Liver (tissue), 9 donors: Measurements from ENCODE around the gene TFDP1. TPM values are rescaled to one million over a fixed set of nuclear protein-coding genes. Genes with fewer than 3 reads are reported as not detected.

ENCODE experiments used
- DNase-seq: peaks from one replicate; pipeline ENCODE4 v3.0.0-alpha.2; 2017; ENCODE audit warnings: low spot score
- H3K27ac ChIP-seq, 2 donors: one replicate each; pipeline ENCODE4 v1.7.0; 2013; ENCODE audit warnings: inconsistent platforms in 2 of 2, low read length in 2 of 2, control low read depth in 1 of 2, low read depth in 1 of 2, mild to moderate bottlenecking in 1 of 2
- H3K27me3 ChIP-seq, 4 donors: one replicate each; pipeline versions ENCODE4 v1.6.1 to v1.7.0; 2013; ENCODE audit warnings: low read length in 3 of 4, inconsistent platforms in 1 of 4, mild to moderate bottlenecking in 1 of 4, moderate library complexity in 1 of 4; ENCODE audit not compliant: control insufficient read depth in 4 of 4, insufficient read depth in 4 of 4
- H3K36me3 ChIP-seq, 4 donors: one replicate each; pipeline versions ENCODE4 v1.6.1 to v1.7.0; 2013; ENCODE audit warnings: low read length in 3 of 4, mild to moderate bottlenecking in 3 of 4, low read depth in 1 of 4, moderate library complexity in 1 of 4; ENCODE audit not compliant: control insufficient read depth in 4 of 4, insufficient read depth in 3 of 4
- H3K4me1 ChIP-seq, 4 donors: one replicate each; pipeline versions ENCODE4 v1.6.1 to v1.7.0; 2013; ENCODE audit warnings: low read length in 3 of 4, mild to moderate bottlenecking in 3 of 4, moderate library complexity in 1 of 4; ENCODE audit not compliant: control insufficient read depth in 4 of 4, insufficient read depth in 4 of 4
- H3K4me3 ChIP-seq, 3 donors: one replicate each; pipeline versions ENCODE4 v1.6.1 to v1.7.0; 2013; ENCODE audit warnings: low read length in 3 of 3, control low read depth in 1 of 3, low read depth in 1 of 3, mild to moderate bottlenecking in 1 of 3
- H3K9ac ChIP-seq, 2 donors: one replicate each; pipeline ENCODE4 v1.7.0; 2013; ENCODE audit warnings: low read length in 2 of 2, mild to moderate bottlenecking in 2 of 2, moderate library complexity in 2 of 2, control low read depth in 1 of 2, low read depth in 1 of 2
- H3K9me3 ChIP-seq, 4 donors: one replicate each; pipeline versions ENCODE4 v1.6.1 to v1.7.0; 2013; ENCODE audit warnings: low read length in 3 of 4; ENCODE audit not compliant: control insufficient read depth in 4 of 4
- EGR1 ChIP-seq, 2 donors: IDR thresholded peaks; 2 replicates each; pipeline ENCODE4 v1.6.1; 2016 to 2018; ENCODE audit warnings: antibody characterized with exemption in 2 of 2, low read depth in 2 of 2
- FOXA1 ChIP-seq: IDR thresholded peaks from 2 replicates; pipeline ENCODE4 v1.6.1; 2016; ENCODE audit warnings: antibody characterized with exemption
- FOXA2 ChIP-seq: IDR thresholded peaks from 2 replicates; pipeline ENCODE4 v1.6.1; 2016; ENCODE audit warnings: antibody characterized with exemption
- GABPA ChIP-seq, 2 donors: IDR thresholded peaks in 1 of 2; conservative IDR thresholded peaks in 1 of 2; 2 replicates each; pipeline ENCODE4 v1.6.1; 2016; ENCODE audit warnings: antibody characterized with exemption in 2 of 2, mild to moderate bottlenecking in 1 of 2, moderate library complexity in 1 of 2
- HNF4A ChIP-seq, 2 donors: conservative IDR thresholded peaks; 2 replicates each; pipeline ENCODE4 v1.6.1; 2016; ENCODE audit warnings: antibody characterized with exemption in 2 of 2, mild to moderate bottlenecking in 2 of 2
- HNF4G ChIP-seq: IDR thresholded peaks from 2 replicates; pipeline ENCODE4 v1.6.1; 2016; ENCODE audit warnings: antibody characterized with exemption
- JUND ChIP-seq, 2 donors: IDR thresholded peaks; 2 replicates each; pipeline ENCODE4 v1.6.1; 2016; ENCODE audit warnings: antibody characterized with exemption in 2 of 2
- NR2F2 ChIP-seq: IDR thresholded peaks from 2 replicates; pipeline ENCODE4 v1.6.1; 2016; ENCODE audit warnings: antibody characterized with exemption
- RAD21 ChIP-seq, 2 donors: IDR thresholded peaks; 2 replicates each; pipeline ENCODE4 v1.6.1; 2016; ENCODE audit warnings: antibody characterized with exemption in 2 of 2, mild to moderate bottlenecking in 2 of 2
- RXRA ChIP-seq, 2 donors: IDR thresholded peaks; 2 replicates each; pipeline ENCODE4 v1.6.1; 2017 to 2018; ENCODE audit warnings: antibody characterized with exemption in 2 of 2, mild to moderate bottlenecking in 1 of 2
- SP1 ChIP-seq: IDR thresholded peaks from 2 replicates; pipeline ENCODE4 v1.6.1; 2018; ENCODE audit warnings: antibody characterized with exemption, mild to moderate bottlenecking
- TAF1 ChIP-seq: conservative IDR thresholded peaks from 2 replicates; pipeline ENCODE4 v1.6.1; 2016; ENCODE audit warnings: antibody characterized with exemption, mild to moderate bottlenecking
- YY1 ChIP-seq: IDR thresholded peaks from 2 replicates; pipeline ENCODE4 v1.6.1; 2016; ENCODE audit warnings: antibody characterized with exemption, mild to moderate bottlenecking
- WGBS: extraction: QIAGEN DNeasy Blood & Tissue Kit; methylation state at CpG from one replicate; pipeline ENCODE4 v1.1.7; 2013; 5-methylcytosine and 5-hydroxymethylcytosine counted together
- polyA plus RNA-seq, 2 donors: library from polyadenylated mRNA; stranded (reverse) in 1 of 2; unstranded in 1 of 2; fragments of 200-250 nt in 1 of 2; fragments of >200 nt in 1 of 2; fragmentation: Nextera tagmentation in 1 of 2; extraction: Ambion mirVana in 1 of 2; gene quantifications; one replicate each; pipeline versions ENCODE4 v1.2.1 to v1.2.3, GENCODE V29; 2013 to 2015
- total RNA-seq, 2 donors: library from RNA; depleted of rRNA; stranded (reverse); fragments of >200 nt; gene quantifications; one replicate each; pipeline ENCODE4 v1.2.3, GENCODE V29; 2014
- TF ChIP-seq, protein P1 (sequence below): fragments of 150-350 bp; IDR thresholded peaks from 2 replicates; pipeline ENCODE4 v1.5.1; 2017; ENCODE audit warnings: improper control_type of control experiment, low read depth, low read length; ENCODE audit not compliant: missing input control
- TF ChIP-seq, protein P2 (sequence below): IDR thresholded peaks from 2 replicates; pipeline ENCODE4 v1.6.1; 2016; ENCODE audit warnings: antibody characterized with exemption
- TF ChIP-seq, protein P3 (sequence below): IDR thresholded peaks from 2 replicates; pipeline ENCODE4 v1.6.1; 2016; ENCODE audit warnings: antibody characterized with exemption
- TF ChIP-seq, protein P4 (sequence below): IDR thresholded peaks from 2 replicates; pipeline ENCODE4 v1.6.1; 2016; ENCODE audit warnings: antibody characterized with exemption
- TF ChIP-seq, protein P5 (sequence below): IDR thresholded peaks from 2 replicates; pipeline ENCODE4 v1.6.1; 2016; ENCODE audit warnings: antibody characterized with exemption, mild to moderate bottlenecking
- donor health status: healthy.
- donor health status: healthy.
- donor health status: healthy.
- donor health status: healthy.
- donor health status: healthy.

TFDP1 gene
- total and polyA plus RNA-seq, 4 donors, result 9.9 to 140 (median 17.8) TPM

DNA sequence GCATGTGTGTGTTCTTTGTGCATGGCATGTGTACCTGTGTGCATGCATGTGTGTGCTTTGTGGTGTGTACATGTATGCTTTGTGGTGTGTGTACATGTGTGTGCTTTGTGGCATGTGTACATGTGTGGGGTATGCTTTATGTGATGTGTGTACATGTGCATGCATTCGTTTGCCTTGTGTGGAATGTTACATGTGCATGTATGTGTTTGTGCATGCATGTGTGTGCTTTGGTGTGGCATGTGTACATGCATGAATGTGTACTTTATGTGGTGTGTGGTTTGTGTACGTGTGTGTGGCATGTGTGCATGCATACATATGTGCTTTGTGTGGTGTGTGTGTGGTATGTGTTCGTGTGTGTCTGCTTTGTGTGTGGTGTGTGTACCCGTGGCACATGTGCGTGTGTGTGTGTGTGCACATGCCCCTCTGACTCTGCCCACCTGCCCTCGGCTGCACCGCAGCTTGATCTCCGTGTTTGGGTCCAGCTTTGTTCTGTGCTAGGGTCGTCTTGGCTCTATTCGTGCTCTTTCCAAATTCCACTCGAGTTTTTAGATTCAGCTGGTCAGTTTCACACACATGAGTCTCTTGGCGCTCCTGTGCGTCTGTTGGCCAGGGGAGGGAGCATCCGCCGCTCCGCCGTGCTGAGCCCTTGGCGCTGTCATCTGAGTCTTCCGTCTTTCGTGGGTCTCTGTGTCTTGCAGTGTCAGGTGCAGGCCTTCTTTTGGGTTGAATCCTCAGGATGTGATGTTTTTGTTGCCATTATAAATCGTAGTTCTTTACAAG lies 46.5 kb upstream of the TFDP1 start:
- 95% methylated on average over 21 of the region's 21 CpGs for whole genome bisulfite sequencing
- Histone ChIP-seq H3K27me3 (no peaks in the 10 kb centered on the region), H3K4me3 (no peak overlapping the region), H3K36me3 (peaks cover 0 to 7% (median 2%) of the 10 kb centered on the region in 4 donors), H3K27ac (no peak overlapping the region), H3K4me1 (no peaks in the 10 kb centered on the region), H3K9me3 (no peaks in the 10 kb centered on the region), H3K9ac (no peak overlapping the region)
- no peak for DNase-seq
- no peak for TF ChIP-seq FOXA1
- no peak for TF ChIP-seq TAF1
- no peak for TF ChIP-seq GABPA (IDR thresholded peaks at IDR 0.05 in 1 of 2, conservative IDR thresholded peaks at IDR 0.05 in 1 of 2)
- no peak for TF ChIP-seq EGR1 (IDR thresholded peaks at IDR 0.05; ENCODE audit: low read depth in 2 of 2)
- no peak for TF ChIP-seq JUND (IDR thresholded peaks at IDR 0.05)
- TF ChIP-seq YY1, result no peak
- TF ChIP-seq, protein P1, sequence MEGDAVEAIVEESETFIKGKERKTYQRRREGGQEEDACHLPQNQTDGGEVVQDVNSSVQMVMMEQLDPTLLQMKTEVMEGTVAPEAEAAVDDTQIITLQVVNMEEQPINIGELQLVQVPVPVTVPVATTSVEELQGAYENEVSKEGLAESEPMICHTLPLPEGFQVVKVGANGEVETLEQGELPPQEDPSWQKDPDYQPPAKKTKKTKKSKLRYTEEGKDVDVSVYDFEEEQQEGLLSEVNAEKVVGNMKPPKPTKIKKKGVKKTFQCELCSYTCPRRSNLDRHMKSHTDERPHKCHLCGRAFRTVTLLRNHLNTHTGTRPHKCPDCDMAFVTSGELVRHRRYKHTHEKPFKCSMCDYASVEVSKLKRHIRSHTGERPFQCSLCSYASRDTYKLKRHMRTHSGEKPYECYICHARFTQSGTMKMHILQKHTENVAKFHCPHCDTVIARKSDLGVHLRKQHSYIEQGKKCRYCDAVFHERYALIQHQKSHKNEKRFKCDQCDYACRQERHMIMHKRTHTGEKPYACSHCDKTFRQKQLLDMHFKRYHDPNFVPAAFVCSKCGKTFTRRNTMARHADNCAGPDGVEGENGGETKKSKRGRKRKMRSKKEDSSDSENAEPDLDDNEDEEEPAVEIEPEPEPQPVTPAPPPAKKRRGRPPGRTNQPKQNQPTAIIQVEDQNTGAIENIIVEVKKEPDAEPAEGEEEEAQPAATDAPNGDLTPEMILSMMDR, result no peak

DNA sequence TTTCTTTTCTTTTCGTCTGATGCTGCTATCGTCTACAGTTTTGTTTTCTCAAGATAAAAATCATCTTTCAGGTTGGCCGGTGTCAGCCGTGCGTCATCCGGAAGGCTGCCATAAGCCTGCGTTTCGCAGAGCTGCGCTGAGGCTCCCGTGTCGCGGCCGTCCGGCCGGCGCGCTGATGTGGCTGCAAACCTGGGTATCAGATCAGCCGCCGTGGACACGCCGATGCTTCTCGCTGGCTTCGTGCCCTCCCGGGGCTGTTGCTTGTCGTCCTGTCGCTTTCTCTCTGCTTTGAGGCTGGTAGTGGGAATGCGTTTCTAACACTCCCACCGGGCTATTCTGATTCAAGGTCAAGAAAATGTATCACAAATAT lies 45.9 kb upstream of the TFDP1 start:
- H3K27ac ChIP-seq, result no peak overlapping the region
- no peak for DNase-seq

More for the DNA sequence above, 45.9 kb upstream of the TFDP1 start:
- no peaks in the 10 kb centered on the region for H3K4me1 ChIP-seq
- no peaks in the 10 kb centered on the region for H3K9me3 ChIP-seq
- 95% methylated on average over 28 of the region's 28 CpGs for WGBS
- peaks cover 0 to 7% (median 2%) of the 10 kb centered on the region in 4 donors for H3K36me3 ChIP-seq
- no peak overlapping the region for H3K9ac ChIP-seq
- no peak overlapping the region for H3K4me3 ChIP-seq
- no peaks in the 10 kb centered on the region for H3K27me3 ChIP-seq
- TF ChIP-seq, protein P2, sequence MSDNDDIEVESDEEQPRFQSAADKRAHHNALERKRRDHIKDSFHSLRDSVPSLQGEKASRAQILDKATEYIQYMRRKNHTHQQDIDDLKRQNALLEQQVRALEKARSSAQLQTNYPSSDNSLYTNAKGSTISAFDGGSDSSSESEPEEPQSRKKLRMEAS, result no peak
- TF ChIP-seq TAF1, result no peak
- TF ChIP-seq RAD21 (IDR thresholded peaks at IDR 0.05), result no peak
- TF ChIP-seq FOXA1, result no peak
- TF ChIP-seq, protein P1, result no peak
- no peak for TF ChIP-seq EGR1 (IDR thresholded peaks at IDR 0.05; ENCODE audit: low read depth in 2 of 2)
- TF ChIP-seq JUND (IDR thresholded peaks at IDR 0.05), result no peak
- TF ChIP-seq, protein P3, sequence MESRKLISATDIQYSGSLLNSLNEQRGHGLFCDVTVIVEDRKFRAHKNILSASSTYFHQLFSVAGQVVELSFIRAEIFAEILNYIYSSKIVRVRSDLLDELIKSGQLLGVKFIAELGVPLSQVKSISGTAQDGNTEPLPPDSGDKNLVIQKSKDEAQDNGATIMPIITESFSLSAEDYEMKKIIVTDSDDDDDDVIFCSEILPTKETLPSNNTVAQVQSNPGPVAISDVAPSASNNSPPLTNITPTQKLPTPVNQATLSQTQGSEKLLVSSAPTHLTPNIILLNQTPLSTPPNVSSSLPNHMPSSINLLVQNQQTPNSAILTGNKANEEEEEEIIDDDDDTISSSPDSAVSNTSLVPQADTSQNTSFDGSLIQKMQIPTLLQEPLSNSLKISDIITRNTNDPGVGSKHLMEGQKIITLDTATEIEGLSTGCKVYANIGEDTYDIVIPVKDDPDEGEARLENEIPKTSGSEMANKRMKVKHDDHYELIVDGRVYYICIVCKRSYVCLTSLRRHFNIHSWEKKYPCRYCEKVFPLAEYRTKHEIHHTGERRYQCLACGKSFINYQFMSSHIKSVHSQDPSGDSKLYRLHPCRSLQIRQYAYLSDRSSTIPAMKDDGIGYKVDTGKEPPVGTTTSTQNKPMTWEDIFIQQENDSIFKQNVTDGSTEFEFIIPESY, result no peak
- TF ChIP-seq, protein P4, sequence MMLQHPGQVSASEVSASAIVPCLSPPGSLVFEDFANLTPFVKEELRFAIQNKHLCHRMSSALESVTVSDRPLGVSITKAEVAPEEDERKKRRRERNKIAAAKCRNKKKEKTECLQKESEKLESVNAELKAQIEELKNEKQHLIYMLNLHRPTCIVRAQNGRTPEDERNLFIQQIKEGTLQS, result no peak
- TF ChIP-seq NR2F2, result no peak
- no peak for TF ChIP-seq GABPA (IDR thresholded peaks at IDR 0.05 in 1 of 2, conservative IDR thresholded peaks at IDR 0.05 in 1 of 2)
- TF ChIP-seq YY1, result no peak
- no peak for TF ChIP-seq SP1
- TF ChIP-seq FOXA2, result no peak
- TF ChIP-seq RXRA (IDR thresholded peaks at IDR 0.05), result no peak
- no peak for TF ChIP-seq HNF4A (conservative IDR thresholded peaks at IDR 0.05)
- no peak for TF ChIP-seq HNF4G
- TF ChIP-seq, protein P5, sequence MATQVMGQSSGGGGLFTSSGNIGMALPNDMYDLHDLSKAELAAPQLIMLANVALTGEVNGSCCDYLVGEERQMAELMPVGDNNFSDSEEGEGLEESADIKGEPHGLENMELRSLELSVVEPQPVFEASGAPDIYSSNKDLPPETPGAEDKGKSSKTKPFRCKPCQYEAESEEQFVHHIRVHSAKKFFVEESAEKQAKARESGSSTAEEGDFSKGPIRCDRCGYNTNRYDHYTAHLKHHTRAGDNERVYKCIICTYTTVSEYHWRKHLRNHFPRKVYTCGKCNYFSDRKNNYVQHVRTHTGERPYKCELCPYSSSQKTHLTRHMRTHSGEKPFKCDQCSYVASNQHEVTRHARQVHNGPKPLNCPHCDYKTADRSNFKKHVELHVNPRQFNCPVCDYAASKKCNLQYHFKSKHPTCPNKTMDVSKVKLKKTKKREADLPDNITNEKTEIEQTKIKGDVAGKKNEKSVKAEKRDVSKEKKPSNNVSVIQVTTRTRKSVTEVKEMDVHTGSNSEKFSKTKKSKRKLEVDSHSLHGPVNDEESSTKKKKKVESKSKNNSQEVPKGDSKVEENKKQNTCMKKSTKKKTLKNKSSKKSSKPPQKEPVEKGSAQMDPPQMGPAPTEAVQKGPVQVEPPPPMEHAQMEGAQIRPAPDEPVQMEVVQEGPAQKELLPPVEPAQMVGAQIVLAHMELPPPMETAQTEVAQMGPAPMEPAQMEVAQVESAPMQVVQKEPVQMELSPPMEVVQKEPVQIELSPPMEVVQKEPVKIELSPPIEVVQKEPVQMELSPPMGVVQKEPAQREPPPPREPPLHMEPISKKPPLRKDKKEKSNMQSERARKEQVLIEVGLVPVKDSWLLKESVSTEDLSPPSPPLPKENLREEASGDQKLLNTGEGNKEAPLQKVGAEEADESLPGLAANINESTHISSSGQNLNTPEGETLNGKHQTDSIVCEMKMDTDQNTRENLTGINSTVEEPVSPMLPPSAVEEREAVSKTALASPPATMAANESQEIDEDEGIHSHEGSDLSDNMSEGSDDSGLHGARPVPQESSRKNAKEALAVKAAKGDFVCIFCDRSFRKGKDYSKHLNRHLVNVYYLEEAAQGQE, result no peak
